ENCODE results near the gene LYPD8. TPM values are rescaled to one million over a fixed set of nuclear protein-coding genes. Genes with fewer than 3 reads are reported as not detected.

The LYPD8 gene
- total RNA-seq, 2 experiments from 2014 or later = not detected

DNA sequence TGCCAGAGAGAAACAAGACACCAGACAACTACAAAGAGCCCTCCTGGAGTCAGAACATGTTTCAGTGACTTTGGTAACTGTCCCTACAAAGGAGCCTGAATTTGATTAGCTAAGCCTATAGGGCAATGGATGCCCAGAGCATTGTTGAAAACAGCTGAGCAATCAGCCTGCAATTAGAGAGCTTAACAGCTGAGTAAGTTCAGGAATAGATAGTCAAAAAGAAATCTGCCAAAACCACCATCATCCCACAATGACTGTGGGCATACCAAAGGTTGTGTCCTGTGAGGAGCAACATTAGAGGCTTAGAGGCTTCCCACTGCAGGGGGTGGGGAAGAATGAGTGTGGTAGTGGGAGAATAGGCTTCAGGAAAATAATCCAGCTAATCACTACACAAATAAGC, 38.0 kb upstream of the LYPD8 start:
- no peak overlapping the region for H3K4me3 ChIP-seq (ENCODE audit: low read length)
- ChIA-PET CTCF (no interaction called here), POLR2A (no interaction called here)
- TF ChIP-seq, protein P1, sequence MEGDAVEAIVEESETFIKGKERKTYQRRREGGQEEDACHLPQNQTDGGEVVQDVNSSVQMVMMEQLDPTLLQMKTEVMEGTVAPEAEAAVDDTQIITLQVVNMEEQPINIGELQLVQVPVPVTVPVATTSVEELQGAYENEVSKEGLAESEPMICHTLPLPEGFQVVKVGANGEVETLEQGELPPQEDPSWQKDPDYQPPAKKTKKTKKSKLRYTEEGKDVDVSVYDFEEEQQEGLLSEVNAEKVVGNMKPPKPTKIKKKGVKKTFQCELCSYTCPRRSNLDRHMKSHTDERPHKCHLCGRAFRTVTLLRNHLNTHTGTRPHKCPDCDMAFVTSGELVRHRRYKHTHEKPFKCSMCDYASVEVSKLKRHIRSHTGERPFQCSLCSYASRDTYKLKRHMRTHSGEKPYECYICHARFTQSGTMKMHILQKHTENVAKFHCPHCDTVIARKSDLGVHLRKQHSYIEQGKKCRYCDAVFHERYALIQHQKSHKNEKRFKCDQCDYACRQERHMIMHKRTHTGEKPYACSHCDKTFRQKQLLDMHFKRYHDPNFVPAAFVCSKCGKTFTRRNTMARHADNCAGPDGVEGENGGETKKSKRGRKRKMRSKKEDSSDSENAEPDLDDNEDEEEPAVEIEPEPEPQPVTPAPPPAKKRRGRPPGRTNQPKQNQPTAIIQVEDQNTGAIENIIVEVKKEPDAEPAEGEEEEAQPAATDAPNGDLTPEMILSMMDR (IDR thresholded peaks at IDR 0.05) = no peak
- H3K27ac ChIP-seq (ENCODE audit: low read depth in 1 of 2, low read length in 2 of 2) = no peak overlapping the region
- Mint-ChIP-seq H3K4me3 (no peak overlapping the region), H3K4me1 (ENCODE audit: low read depth) (no peaks in the 10 kb centered on the region), H3K9me3 (peaks cover 19% of the 10 kb centered on the region), H3K36me3 (ENCODE audit: low read depth) (no peaks in the 10 kb centered on the region), H3K27ac (no peak overlapping the region), H3K27me3 (peaks cover 12% of the 10 kb centered on the region)
- intact Hi-C loops (cut with DNase I, micrococcal nuclease) = no loop called here
- H3K27me3 ChIP-seq (ENCODE audit: control insufficient read depth in 1 of 2, insufficient read depth in 2 of 2, low read length in 2 of 2) = peaks cover 0 to 2% of the 10 kb centered on the region in 2 experiments
- no peak for ATAC-seq (ENCODE audit: poor library complexity)
- DNase-seq = no peak
- peaks cover 7 to 16% of the 10 kb centered on the region in 2 experiments for H3K9me3 ChIP-seq (ENCODE audit: control insufficient read depth in 1 of 2, insufficient read depth in 1 of 2, low read length in 2 of 2)
- H3K4me1 ChIP-seq (ENCODE audit: insufficient read depth, low read length) = no peaks in the 10 kb centered on the region
- no peaks in the 10 kb centered on the region for H3K36me3 ChIP-seq (ENCODE audit: insufficient read depth, low read length)

DNA sequence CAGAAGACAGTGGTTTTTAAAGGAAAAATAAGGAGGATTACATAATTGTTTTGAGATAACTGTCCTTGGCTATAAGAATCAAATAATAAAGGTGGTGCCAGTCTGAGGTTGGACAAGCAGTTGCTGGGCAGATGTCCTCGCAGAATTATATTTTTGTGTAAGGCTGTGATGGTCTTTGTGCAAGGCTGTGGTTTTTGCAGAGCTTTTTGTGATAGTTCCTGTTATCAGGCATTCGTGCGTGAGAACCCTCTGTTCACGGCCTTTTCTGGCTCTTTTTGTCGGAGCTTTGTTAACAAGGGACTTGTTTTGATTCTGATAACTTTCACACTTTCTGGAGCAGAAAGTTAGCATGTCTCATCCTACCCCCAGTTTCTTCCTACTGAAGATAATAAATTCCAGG, 36.8 kb upstream of the LYPD8 start:
- ChIA-PET CTCF (no interaction called here), POLR2A (no interaction called here)
- Histone ChIP-seq H3K27me3 (ENCODE audit: control insufficient read depth in 1 of 2, insufficient read depth in 2 of 2, low read length in 2 of 2) (peaks cover 0 to 2% of the 10 kb centered on the region in 2 experiments), H3K27ac (ENCODE audit: low read depth in 1 of 2, low read length in 2 of 2) (no peak overlapping the region), H3K4me1 (ENCODE audit: insufficient read depth, low read length) (no peaks in the 10 kb centered on the region), H3K4me3 (ENCODE audit: low read length) (no peak overlapping the region), H3K9me3 (ENCODE audit: control insufficient read depth in 1 of 2, insufficient read depth in 1 of 2, low read length in 2 of 2) (peaks cover 7 to 16% of the 10 kb centered on the region in 2 experiments), H3K36me3 (ENCODE audit: insufficient read depth, low read length) (no peaks in the 10 kb centered on the region)
- intact Hi-C loops (cut with DNase I, micrococcal nuclease) = no loop called here
- DNase-seq = peak in 1 of 14 experiments; percentile 16
- H3K27me3 Mint-ChIP-seq = peaks cover 10% of the 10 kb centered on the region
- TF ChIP-seq, protein P1 (IDR thresholded peaks at IDR 0.05) = no peak
- H3K4me3 Mint-ChIP-seq = no peak overlapping the region
- peaks cover 19% of the 10 kb centered on the region for H3K9me3 Mint-ChIP-seq
- no peak overlapping the region for H3K27ac Mint-ChIP-seq
- no peak for ATAC-seq (ENCODE audit: poor library complexity)
- no peaks in the 10 kb centered on the region for H3K36me3 Mint-ChIP-seq (ENCODE audit: low read depth)
- no peaks in the 10 kb centered on the region for H3K4me1 Mint-ChIP-seq (ENCODE audit: low read depth)

DNA sequence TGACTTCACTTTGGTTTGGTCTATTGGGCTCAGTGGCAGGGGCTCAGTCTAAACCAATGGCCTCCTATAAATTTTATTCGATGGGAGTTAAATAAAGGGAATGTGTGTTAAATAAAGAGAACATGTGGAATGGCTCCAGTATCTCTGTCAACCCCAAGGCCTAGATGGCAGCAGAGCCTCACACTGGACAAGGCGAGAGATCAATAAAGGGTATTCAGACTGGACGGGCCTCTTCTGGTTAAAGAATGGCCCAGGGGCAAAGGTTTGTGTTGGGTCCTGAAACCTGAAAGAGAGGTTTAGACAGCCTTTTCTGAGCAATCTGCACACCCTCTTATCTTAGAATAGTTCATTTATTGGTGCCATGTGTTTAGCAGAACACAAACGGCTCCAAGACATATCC, 35.5 kb upstream of the LYPD8 start:
- ChIA-PET CTCF (no interaction called here), POLR2A (no interaction called here)
- H3K27ac ChIP-seq (ENCODE audit: low read depth in 1 of 2, low read length in 2 of 2) = no peak overlapping the region
- H3K4me3 ChIP-seq (ENCODE audit: low read length) = no peak overlapping the region
- no peaks in the 10 kb centered on the region for H3K27me3 ChIP-seq (ENCODE audit: control insufficient read depth in 1 of 2, insufficient read depth in 2 of 2, low read length in 2 of 2)
- TF ChIP-seq, protein P1 (IDR thresholded peaks at IDR 0.05) = no peak
- Mint-ChIP-seq H3K4me3 (no peak overlapping the region), H3K27me3 (peaks cover 2% of the 10 kb centered on the region), H3K36me3 (ENCODE audit: low read depth) (no peaks in the 10 kb centered on the region), H3K9me3 (peaks cover 14% of the 10 kb centered on the region), H3K4me1 (ENCODE audit: low read depth) (no peaks in the 10 kb centered on the region), H3K27ac (no peak overlapping the region)
- H3K4me1 ChIP-seq (ENCODE audit: insufficient read depth, low read length) = no peaks in the 10 kb centered on the region
- DNase-seq (no peak), ATAC-seq (ENCODE audit: poor library complexity) (no peak)
- intact Hi-C loops (cut with DNase I, micrococcal nuclease) = no loop called here
- no peaks in the 10 kb centered on the region for H3K36me3 ChIP-seq (ENCODE audit: insufficient read depth, low read length)
- H3K9me3 ChIP-seq (ENCODE audit: control insufficient read depth in 1 of 2, insufficient read depth in 1 of 2, low read length in 2 of 2) = peaks cover 0 to 16% of the 10 kb centered on the region in 2 experiments
